Neural cell (in vitro differentiated cells): ENCODE results near the gene KCTD13.
"Not testable (repeated sequence)": the region's sequence is repeated elsewhere in the genome, so short reads cannot be mapped to it uniquely, and the experiment has no call there.

Source experiments
- EZH2 ChIP-seq: fragments of 200-600, 300-800 bp; shearing (Covaris generic), sonication (generic); IDR thresholded peaks from 2 replicates; pipeline ENCODE4 v1.6.1; 2014; ENCODE audit warnings: antibody characterized with exemption, low read length, borderline replicate concordance, mild to moderate bottlenecking; ENCODE audit not compliant: insufficient read depth, poor library complexity, severe bottlenecking
- POLR2AphosphoS5 ChIP-seq: IDR thresholded peaks from 2 replicates; pipeline ENCODE4 v1.6.1; 2012

DNA sequence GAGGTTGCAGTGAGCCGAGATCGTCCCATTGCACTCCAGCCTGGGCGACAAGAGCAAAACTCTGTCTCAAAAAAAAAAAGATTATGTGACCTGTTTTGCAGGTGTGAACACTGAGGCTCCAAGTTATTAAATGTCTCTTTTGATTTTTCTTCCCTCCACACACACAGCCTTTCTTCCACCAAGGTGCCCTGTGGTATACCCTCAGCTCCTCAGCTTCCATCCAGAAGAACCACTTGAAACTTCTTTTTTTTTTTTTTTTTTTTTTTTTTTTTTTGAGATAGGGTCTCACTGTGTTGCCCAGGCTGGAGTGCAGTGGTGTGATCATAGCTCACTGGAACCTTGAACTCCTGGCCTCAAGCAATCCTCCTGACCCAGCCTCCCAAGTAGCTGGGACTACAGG is 36.7 kb downstream of the KCTD13 start:
- TF ChIP-seq EZH2, POLR2AphosphoS5: not testable (repeated sequence)
